Measurements from ENCODE around the gene PLA2G4F. TPM values are rescaled to one million over a fixed set of nuclear protein-coding genes. Genes with fewer than 3 reads are reported as not detected.

Gene PLA2G4F
- total RNA-seq, 1 donor from 2014 or later: 35.1 TPM

- Histone ChIP-seq H3K9me3 (no peaks in the 10 kb centered on the region), H3K27ac (no peak overlapping the region), H3K4me3 (no peak overlapping the region), H3K4me1 (no peaks in the 10 kb centered on the region), H3K36me3 (no peaks in the 10 kb centered on the region), H3K27me3 (no peaks in the 10 kb centered on the region)
- DNase-seq (ENCODE audit: extremely low spot score in 2 of 2): peak in 1 of 2 donors; percentile 42
- TF ChIP-seq POLR2A (IDR thresholded peaks at IDR 0.05): no peak
- TF ChIP-seq, protein P1, sequence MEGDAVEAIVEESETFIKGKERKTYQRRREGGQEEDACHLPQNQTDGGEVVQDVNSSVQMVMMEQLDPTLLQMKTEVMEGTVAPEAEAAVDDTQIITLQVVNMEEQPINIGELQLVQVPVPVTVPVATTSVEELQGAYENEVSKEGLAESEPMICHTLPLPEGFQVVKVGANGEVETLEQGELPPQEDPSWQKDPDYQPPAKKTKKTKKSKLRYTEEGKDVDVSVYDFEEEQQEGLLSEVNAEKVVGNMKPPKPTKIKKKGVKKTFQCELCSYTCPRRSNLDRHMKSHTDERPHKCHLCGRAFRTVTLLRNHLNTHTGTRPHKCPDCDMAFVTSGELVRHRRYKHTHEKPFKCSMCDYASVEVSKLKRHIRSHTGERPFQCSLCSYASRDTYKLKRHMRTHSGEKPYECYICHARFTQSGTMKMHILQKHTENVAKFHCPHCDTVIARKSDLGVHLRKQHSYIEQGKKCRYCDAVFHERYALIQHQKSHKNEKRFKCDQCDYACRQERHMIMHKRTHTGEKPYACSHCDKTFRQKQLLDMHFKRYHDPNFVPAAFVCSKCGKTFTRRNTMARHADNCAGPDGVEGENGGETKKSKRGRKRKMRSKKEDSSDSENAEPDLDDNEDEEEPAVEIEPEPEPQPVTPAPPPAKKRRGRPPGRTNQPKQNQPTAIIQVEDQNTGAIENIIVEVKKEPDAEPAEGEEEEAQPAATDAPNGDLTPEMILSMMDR (IDR thresholded peaks at IDR 0.05): no peak
- TF ChIP-seq POLR2AphosphoS5 (IDR thresholded peaks at IDR 0.05; ENCODE audit: insufficient read depth in 1 of 2, low read depth in 1 of 2): no peak
- intact Hi-C loops (cut with DNase I): no loop called here
These were observed 18.0 kb downstream of the PLA2G4F start for GRCh38 chr15:42138411-42138810.

DNA sequence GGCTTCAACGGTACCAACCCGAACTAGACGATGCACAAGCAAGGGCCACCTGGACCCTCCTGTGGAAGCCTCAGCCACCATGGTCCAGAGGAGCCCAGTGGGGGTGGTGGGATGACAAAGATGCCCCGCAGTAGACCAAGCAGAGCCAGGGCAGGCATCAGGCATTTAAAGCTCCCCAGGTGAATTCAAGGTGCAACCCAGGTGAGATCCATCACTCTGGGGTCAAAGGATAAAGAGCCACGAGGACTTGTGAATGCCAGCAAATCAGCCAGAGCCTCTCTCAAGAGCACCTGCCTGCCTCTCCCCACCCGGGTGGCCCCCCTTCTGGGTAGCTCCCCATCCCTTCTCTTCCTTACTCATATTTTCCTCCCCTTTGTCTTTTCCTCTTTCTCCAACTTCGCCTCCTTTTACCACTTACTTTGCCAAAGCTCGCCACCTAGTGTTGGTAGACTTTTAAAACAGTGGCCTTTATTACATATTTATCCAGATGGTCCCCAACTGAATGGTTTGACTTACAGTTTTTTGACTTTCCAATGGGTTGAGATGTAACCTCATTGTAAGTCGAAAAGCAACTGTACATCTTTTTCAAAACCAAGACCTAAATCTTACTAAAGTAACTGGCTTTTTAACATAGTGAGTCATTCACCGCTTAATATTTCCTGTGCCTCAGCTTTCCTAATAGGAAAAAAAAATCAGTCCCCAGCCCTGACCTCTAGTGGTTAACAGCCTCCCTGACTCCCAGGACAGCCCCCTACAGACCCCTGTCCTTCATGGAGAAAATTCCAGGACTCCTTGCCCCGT is 18.8 kb downstream of the PLA2G4F start:
- DNase-seq (ENCODE audit: extremely low spot score in 2 of 2): peak; percentile 47 to 58
- Histone ChIP-seq H3K27ac (no peak overlapping the region), H3K9me3 (no peaks in the 10 kb centered on the region), H3K4me1 (no peaks in the 10 kb centered on the region), H3K27me3 (no peaks in the 10 kb centered on the region), H3K4me3 (no peak overlapping the region), H3K36me3 (no peaks in the 10 kb centered on the region)
- intact Hi-C loops (cut with DNase I): no loop called here
- TF ChIP-seq, protein P1 (IDR thresholded peaks at IDR 0.05): peak in 2 of 3 experiments; percentile 21 to 24
- TF ChIP-seq POLR2AphosphoS5 (IDR thresholded peaks at IDR 0.05; ENCODE audit: insufficient read depth in 1 of 2, low read depth in 1 of 2) (no peak), POLR2A (IDR thresholded peaks at IDR 0.05) (no peak)

DNA sequence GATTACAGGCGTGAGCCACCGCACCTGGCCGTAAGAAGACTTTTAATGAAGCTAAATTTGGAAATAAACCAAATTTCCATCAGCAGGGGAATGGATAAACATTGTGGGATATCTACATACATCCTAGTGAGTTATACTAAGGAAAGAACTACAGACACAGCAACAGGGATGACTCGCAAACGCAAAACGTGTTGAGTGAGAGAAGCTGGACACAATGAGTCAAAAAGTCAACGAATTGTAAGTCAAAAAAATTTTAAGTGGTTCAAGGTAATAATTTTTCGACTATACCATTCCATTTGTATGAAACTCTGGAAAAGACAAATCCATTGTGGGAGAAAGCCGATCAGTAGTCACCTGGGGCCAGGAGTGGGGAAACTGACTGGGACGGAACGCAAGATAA is 19.9 kb downstream of the PLA2G4F start:
- H3K27me3 ChIP-seq: no peaks in the 10 kb centered on the region
- no peaks in the 10 kb centered on the region for H3K4me1 ChIP-seq
- no peaks in the 10 kb centered on the region for H3K9me3 ChIP-seq
- intact Hi-C loops (cut with DNase I): no loop called here
- TF ChIP-seq POLR2A (IDR thresholded peaks at IDR 0.05): no peak
- no peaks in the 10 kb centered on the region for H3K36me3 ChIP-seq
- H3K4me3 ChIP-seq: no peak overlapping the region
- no peak for DNase-seq (ENCODE audit: extremely low spot score in 2 of 2)
- H3K27ac ChIP-seq: no peak overlapping the region

DNA sequence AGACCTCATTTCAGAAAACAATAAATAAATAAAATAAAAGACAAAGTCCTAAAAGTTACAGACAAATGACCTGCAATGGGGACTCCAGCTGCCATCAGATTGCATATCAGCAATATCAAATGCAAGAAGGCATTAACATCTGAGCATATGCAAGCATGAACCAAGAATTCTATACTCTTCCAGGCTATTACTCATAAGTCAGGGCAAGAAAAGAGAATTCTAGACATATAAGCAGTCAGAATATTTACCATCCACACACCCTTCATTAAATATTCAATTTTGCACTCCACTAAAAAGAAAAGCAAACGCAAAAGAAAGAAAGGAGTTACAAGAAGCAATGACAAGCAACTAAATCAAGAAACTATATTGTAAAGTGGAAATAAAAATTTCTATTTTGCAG is 21.1 kb downstream of the PLA2G4F start:
- intact Hi-C loops (cut with DNase I): no loop called here
- no peaks in the 10 kb centered on the region for H3K4me1 ChIP-seq
- H3K9me3 ChIP-seq: no peaks in the 10 kb centered on the region
- H3K36me3 ChIP-seq: no peaks in the 10 kb centered on the region
- no peaks in the 10 kb centered on the region for H3K27me3 ChIP-seq
- DNase-seq (ENCODE audit: extremely low spot score in 2 of 2): no peak
- no peak overlapping the region for H3K27ac ChIP-seq
- no peak for TF ChIP-seq POLR2A (IDR thresholded peaks at IDR 0.05)
- TF ChIP-seq, protein P1 (IDR thresholded peaks at IDR 0.05): no peak
- no peak for TF ChIP-seq POLR2AphosphoS5 (IDR thresholded peaks at IDR 0.05; ENCODE audit: insufficient read depth in 1 of 2, low read depth in 1 of 2)
- H3K4me3 ChIP-seq: no peak overlapping the region

DNA sequence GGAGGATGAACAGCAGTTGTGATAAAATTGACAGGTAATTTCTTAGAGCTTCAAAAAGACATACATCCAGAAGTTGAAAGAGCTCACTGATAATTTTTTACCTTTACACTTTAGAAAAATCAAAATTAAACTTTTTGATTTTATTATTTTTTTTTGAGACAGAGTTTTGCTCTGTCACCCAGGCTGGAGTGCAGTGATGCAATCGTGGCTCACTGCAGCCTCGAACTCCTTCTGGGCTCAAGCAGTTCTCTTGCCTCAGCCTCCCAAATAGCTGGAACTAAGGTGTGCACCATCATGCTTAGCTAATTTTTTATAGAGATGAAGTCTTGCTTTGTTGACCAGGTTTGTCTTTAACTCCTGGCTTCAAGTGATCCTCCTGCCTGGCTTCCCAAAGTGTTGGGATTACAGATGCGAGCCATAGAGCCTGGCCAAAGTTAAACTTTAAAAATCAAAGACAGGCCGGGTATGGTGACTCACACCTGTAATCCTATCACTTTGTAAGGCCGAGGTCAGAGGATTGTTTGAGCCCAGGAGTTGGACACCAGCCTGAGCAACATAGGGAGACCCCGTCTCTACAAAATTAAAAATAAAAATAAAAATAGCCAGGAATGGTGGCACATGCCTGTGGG is 21.7 kb downstream of the PLA2G4F start:
- intact Hi-C loops (cut with DNase I): no loop called here
- TF ChIP-seq POLR2A (IDR thresholded peaks at IDR 0.05): no peak
- TF ChIP-seq, protein P1 (IDR thresholded peaks at IDR 0.05): no peak
- no peak for TF ChIP-seq POLR2AphosphoS5 (IDR thresholded peaks at IDR 0.05; ENCODE audit: insufficient read depth in 1 of 2, low read depth in 1 of 2)
- no peaks in the 10 kb centered on the region for H3K36me3 ChIP-seq
- H3K9me3 ChIP-seq: no peaks in the 10 kb centered on the region
- no peak overlapping the region for H3K4me3 ChIP-seq
- no peaks in the 10 kb centered on the region for H3K27me3 ChIP-seq
- no peaks in the 10 kb centered on the region for H3K4me1 ChIP-seq
- H3K27ac ChIP-seq: no peak overlapping the region
- no peak for DNase-seq (ENCODE audit: extremely low spot score in 2 of 2)
